ENCODE results near the gene NR6A1.

The NR6A1 gene

GRCh38 chr9:124501771-124502320 is 269.3 kb downstream of the NR6A1 start:
- WGBS (ENCODE audit: insufficient coverage, insufficient read length), result no CpG with 5 or more reads among the region's 11 CpGs
- DNase-seq (ENCODE audit: low read depth, low spot score), result no peak
- peaks cover 35% of the 10 kb centered on the region for H3K27me3 ChIP-seq (ENCODE audit: control insufficient read depth, insufficient read depth, low read length)

GRCh38 chr9:124500796-124501611 is 270.1 kb downstream of the NR6A1 start:
- Histone ChIP-seq H3K9me3 (ENCODE audit: control insufficient read depth, insufficient read depth, low read length) (no peaks in the 10 kb centered on the region), H3K27me3 (ENCODE audit: control insufficient read depth, insufficient read depth, low read length) (peaks cover 35% of the 10 kb centered on the region), H3K27ac (ENCODE audit: low read length) (no peak overlapping the region), H3K4me1 (ENCODE audit: control insufficient read depth, insufficient read depth, low read length) (0 out of 2 replicates have a peak, but pooled peaks cover 3% of the 10 kb centered on the region), H3K36me3 (ENCODE audit: control insufficient read depth, insufficient read depth, low read length) (no peaks in the 10 kb centered on the region), H3K4me3 (ENCODE audit: low read length) (no peak overlapping the region)
- DNase-seq (ENCODE audit: low read depth, low spot score), result no peak
- WGBS (ENCODE audit: insufficient coverage, insufficient read length), result 100% methylated on average over 1 of the region's 12 CpGs

More at GRCh38 chr9:124501771-124502320, 269.3 kb downstream of the NR6A1 start:
- Histone ChIP-seq H3K4me3 (ENCODE audit: low read length) (no peak overlapping the region), H3K4me1 (ENCODE audit: control insufficient read depth, insufficient read depth, low read length) (0 out of 2 replicates have a peak, but pooled peaks cover 3% of the 10 kb centered on the region), H3K27ac (ENCODE audit: low read length) (no peak overlapping the region), H3K9me3 (ENCODE audit: control insufficient read depth, insufficient read depth, low read length) (no peaks in the 10 kb centered on the region), H3K36me3 (ENCODE audit: control insufficient read depth, insufficient read depth, low read length) (no peaks in the 10 kb centered on the region)

- WGBS (ENCODE audit: insufficient coverage, insufficient read length), result no CpG with 5 or more reads among the region's 40 CpGs
- Histone ChIP-seq H3K9me3 (ENCODE audit: control insufficient read depth, insufficient read depth, low read length) (no peaks in the 10 kb centered on the region), H3K27ac (ENCODE audit: low read length) (no peak overlapping the region), H3K27me3 (ENCODE audit: control insufficient read depth, insufficient read depth, low read length) (peaks cover 32% of the 10 kb centered on the region), H3K36me3 (ENCODE audit: control insufficient read depth, insufficient read depth, low read length) (no peaks in the 10 kb centered on the region), H3K4me1 (ENCODE audit: control insufficient read depth, insufficient read depth, low read length) (0 out of 2 replicates have a peak, but pooled peaks cover 2% of the 10 kb centered on the region), H3K4me3 (ENCODE audit: low read length) (no peak overlapping the region)
- DNase-seq (ENCODE audit: low read depth, low spot score), result no peak
Observed at GRCh38 chr9:124500028-124500795, 270.9 kb downstream of the NR6A1 start.

- Histone ChIP-seq H3K36me3 (ENCODE audit: control insufficient read depth, insufficient read depth, low read length) (no peaks in the 10 kb centered on the region), H3K4me3 (ENCODE audit: low read length) (no peak overlapping the region), H3K4me1 (ENCODE audit: control insufficient read depth, insufficient read depth, low read length) (0 out of 2 replicates have a peak, but pooled peaks cover 2% of the 10 kb centered on the region), H3K9me3 (ENCODE audit: control insufficient read depth, insufficient read depth, low read length) (no peaks in the 10 kb centered on the region), H3K27me3 (ENCODE audit: control insufficient read depth, insufficient read depth, low read length) (peaks cover 25% of the 10 kb centered on the region), H3K27ac (ENCODE audit: low read length) (no peak overlapping the region)
- no CpG with 5 or more reads among the region's 3 CpGs for WGBS (ENCODE audit: insufficient coverage, insufficient read length)
- DNase-seq (ENCODE audit: low read depth, low spot score), result no peak
Observed at GRCh38 chr9:124499216-124499615, 271.9 kb downstream of the NR6A1 start.

GRCh38 chr9:124498499-124499146 is 272.5 kb downstream of the NR6A1 start:
- Histone ChIP-seq H3K27me3 (ENCODE audit: control insufficient read depth, insufficient read depth, low read length) (peaks cover 19% of the 10 kb centered on the region), H3K36me3 (ENCODE audit: control insufficient read depth, insufficient read depth, low read length) (no peaks in the 10 kb centered on the region), H3K9me3 (ENCODE audit: control insufficient read depth, insufficient read depth, low read length) (no peaks in the 10 kb centered on the region), H3K4me3 (ENCODE audit: low read length) (no peak overlapping the region), H3K4me1 (ENCODE audit: control insufficient read depth, insufficient read depth, low read length) (0 out of 2 replicates have a peak, but pooled peaks cover 2% of the 10 kb centered on the region), H3K27ac (ENCODE audit: low read length) (no peak overlapping the region)
- DNase-seq (ENCODE audit: low read depth, low spot score), result no peak
- WGBS (ENCODE audit: insufficient coverage, insufficient read length), result no CpG with 5 or more reads among the region's 15 CpGs

- Histone ChIP-seq H3K4me1 (ENCODE audit: control insufficient read depth, insufficient read depth, low read length) (0 out of 2 replicates have a peak, but pooled peaks cover 2% of the 10 kb centered on the region), H3K27me3 (ENCODE audit: control insufficient read depth, insufficient read depth, low read length) (peaks cover 13% of the 10 kb centered on the region; the same call in 1 of the 2 replicates), H3K4me3 (ENCODE audit: low read length) (no peak overlapping the region), H3K27ac (ENCODE audit: low read length) (no peak overlapping the region), H3K9me3 (ENCODE audit: control insufficient read depth, insufficient read depth, low read length) (no peaks in the 10 kb centered on the region), H3K36me3 (ENCODE audit: control insufficient read depth, insufficient read depth, low read length) (no peaks in the 10 kb centered on the region)
- no peak for DNase-seq (ENCODE audit: low read depth, low spot score)
- no CpG with 5 or more reads among the region's 6 CpGs for WGBS (ENCODE audit: insufficient coverage, insufficient read length)
Observed at GRCh38 chr9:124498040-124498439, 273.1 kb downstream of the NR6A1 start.

- no peaks in the 10 kb centered on the region for H3K9me3 ChIP-seq (ENCODE audit: control insufficient read depth, insufficient read depth, low read length)
- DNase-seq (ENCODE audit: low read depth, low spot score), result no peak
- no CpG with 5 or more reads among the region's 8 CpGs for WGBS (ENCODE audit: insufficient coverage, insufficient read length)
- H3K27me3 ChIP-seq (ENCODE audit: control insufficient read depth, insufficient read depth, low read length), result peaks cover 8% of the 10 kb centered on the region; the same call in 1 of the 2 replicates
- H3K36me3 ChIP-seq (ENCODE audit: control insufficient read depth, insufficient read depth, low read length), result no peaks in the 10 kb centered on the region
- 0 out of 2 replicates have a peak, but pooled peaks cover 2% of the 10 kb centered on the region for H3K4me1 ChIP-seq (ENCODE audit: control insufficient read depth, insufficient read depth, low read length)
- no peak overlapping the region for H3K27ac ChIP-seq (ENCODE audit: low read length)
- no peak overlapping the region for H3K4me3 ChIP-seq (ENCODE audit: low read length)
Observed at GRCh38 chr9:124497441-124497840, 273.7 kb downstream of the NR6A1 start.

- Histone ChIP-seq H3K4me1 (ENCODE audit: control insufficient read depth, insufficient read depth, low read length) (0 out of 2 replicates have a peak, but pooled peaks cover 2% of the 10 kb centered on the region), H3K36me3 (ENCODE audit: control insufficient read depth, insufficient read depth, low read length) (no peaks in the 10 kb centered on the region), H3K27ac (ENCODE audit: low read length) (no peak overlapping the region), H3K27me3 (ENCODE audit: control insufficient read depth, insufficient read depth, low read length) (0 out of 2 replicates have a peak, but pooled peaks cover 2% of the 10 kb centered on the region), H3K4me3 (ENCODE audit: low read length) (no peak overlapping the region), H3K9me3 (ENCODE audit: control insufficient read depth, insufficient read depth, low read length) (no peaks in the 10 kb centered on the region)
- DNase-seq (ENCODE audit: low read depth, low spot score), result no peak
- no CpG with 5 or more reads among the region's 15 CpGs for WGBS (ENCODE audit: insufficient coverage, insufficient read length)
Observed at GRCh38 chr9:124496463-124496862, 274.6 kb downstream of the NR6A1 start.

GRCh38 chr9:124496075-124496449 is 275.0 kb downstream of the NR6A1 start:
- Histone ChIP-seq H3K9me3 (ENCODE audit: control insufficient read depth, insufficient read depth, low read length) (no peaks in the 10 kb centered on the region), H3K27ac (ENCODE audit: low read length) (no peak overlapping the region), H3K4me3 (ENCODE audit: low read length) (no peak overlapping the region), H3K27me3 (ENCODE audit: control insufficient read depth, insufficient read depth, low read length) (0 out of 2 replicates have a peak, but pooled peaks cover 1% of the 10 kb centered on the region), H3K36me3 (ENCODE audit: control insufficient read depth, insufficient read depth, low read length) (no peaks in the 10 kb centered on the region), H3K4me1 (ENCODE audit: control insufficient read depth, insufficient read depth, low read length) (0 out of 2 replicates have a peak, but pooled peaks cover 2% of the 10 kb centered on the region)
- WGBS (ENCODE audit: insufficient coverage, insufficient read length), result no CpG with 5 or more reads among the region's 3 CpGs
- DNase-seq (ENCODE audit: low read depth, low spot score), result no peak

Data from iPS DF 6.9 (cell line).